Stimulated activated CD4-positive, alpha-beta T cell treated with anti-CD3 and anti-CD28 coated beads, Interleukin-1b, Interleukin-23, amount 100 ng/mL, for 48 hours (primary cell): ENCODE measurements around the gene SH2D3C.
"Not testable (repeated sequence)": the region's sequence is repeated elsewhere in the genome, so short reads cannot be mapped to it uniquely, and the experiment has no call there.

ENCODE experiments used
- DNase-seq: peaks from one replicate; pipeline ENCODE4 v3.0.0-alpha.2; 2020

SH2D3C gene

DNA sequence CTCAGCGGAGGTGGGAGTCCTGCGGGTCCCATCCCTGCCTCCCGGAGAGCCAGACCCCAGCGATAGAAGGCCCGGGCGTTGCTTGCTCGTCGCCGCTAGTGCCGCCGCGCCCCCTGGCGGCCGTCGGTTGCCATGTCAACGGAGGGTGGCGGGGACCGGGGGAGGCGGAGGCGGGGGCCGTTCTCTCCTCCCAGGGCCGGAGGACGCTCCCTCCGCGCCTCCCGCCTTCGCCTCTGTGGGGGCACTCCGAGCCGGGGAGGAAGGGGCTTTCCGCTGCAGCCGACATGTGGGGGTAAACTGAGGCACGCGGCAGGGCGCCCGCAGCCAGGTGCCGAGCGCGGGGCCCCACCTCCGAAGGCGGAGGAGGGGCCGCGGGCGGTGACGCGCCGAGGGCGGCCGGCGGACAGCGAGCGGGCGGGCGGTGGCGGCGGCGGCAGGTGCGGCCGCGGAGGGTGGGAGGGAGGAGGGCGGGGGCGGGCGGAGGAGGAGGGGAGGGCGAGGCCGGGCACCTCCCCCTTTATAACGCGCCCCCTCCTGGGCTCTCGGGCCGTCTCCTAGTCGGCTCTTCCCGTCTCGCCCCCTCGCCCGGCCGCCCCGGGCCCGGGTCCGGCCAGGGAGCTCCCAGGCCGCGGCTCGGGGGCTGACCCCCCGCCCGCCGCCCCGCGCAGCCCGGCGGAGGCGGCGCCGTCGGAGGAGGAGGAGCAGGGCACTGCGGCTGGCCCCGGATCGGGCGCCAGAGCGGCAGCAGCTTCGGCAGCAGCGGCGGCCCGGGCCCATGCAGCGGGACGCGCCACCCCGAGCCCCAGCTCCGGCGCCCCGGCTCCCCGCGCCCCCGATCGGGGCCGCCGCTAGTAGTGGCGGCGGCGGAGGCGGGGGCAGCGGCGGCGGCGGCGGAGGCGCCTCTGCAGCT is 6.8 kb upstream of the SH2D3C start:
- DNase-seq: peak; percentile 89

DNA sequence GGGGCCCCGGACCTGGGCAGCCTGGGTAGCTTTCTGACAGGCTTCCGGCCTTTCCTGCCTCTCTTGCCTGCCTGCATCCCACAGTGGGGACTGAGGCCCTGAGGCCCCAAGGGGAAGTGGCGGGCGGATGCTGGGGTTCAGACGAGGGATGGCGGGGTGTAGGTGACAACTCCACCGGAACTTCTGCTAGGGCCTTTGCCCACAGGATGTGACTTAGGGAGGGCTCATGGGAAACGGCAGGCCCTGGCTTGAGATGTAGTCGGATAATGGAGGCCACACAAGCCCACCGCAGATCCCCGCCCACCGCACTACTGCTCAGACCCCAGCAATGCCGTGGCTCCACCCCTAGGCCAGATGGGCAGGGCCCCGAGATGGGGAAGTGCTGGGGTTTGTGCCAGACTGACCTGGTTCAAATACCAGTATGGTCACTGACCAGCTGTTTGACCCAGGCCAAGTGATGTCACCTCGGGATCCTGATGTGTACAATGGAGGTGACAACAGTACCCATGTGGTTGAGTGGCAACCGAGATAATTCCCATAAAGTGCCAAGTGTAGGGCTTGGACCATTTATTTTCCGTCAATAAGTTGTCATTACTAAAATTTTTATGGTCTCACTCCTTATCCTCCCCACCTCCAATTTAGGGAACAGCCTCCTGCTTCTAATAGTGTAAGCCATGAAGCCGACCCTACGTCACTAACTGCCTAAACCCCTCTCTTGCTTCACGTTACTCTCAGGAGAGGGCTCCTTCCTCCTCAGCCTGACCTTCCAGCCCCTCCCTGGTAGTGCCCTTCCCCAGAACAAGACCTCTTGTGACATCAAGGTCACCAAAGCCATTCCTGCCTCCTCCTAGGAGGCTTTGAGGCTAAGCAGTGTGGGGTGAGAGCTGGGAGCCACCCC is 4.9 kb upstream of the SH2D3C start:
- peak; percentile 68 for DNase-seq

DNA sequence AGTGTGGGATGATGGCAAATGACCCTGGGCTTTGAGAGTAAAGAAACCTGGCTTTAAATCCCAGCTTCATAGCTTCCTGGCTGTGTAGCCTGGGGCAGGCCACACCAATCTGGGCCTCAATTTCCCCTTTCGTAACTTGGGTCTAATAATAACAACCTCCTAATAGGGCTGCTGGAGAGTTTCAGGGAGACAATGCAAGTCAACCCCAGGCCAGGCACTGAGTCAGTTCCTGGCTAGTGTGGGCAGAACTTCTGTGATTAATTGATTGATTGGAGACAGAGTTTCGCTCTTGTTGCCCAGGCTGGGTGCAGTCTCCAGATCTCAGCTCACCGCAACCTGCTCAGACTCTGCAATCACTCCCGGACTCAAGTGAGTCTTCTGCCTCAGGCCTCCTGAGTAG is 3.3 kb upstream of the SH2D3C start:
- no peak for DNase-seq

DNA sequence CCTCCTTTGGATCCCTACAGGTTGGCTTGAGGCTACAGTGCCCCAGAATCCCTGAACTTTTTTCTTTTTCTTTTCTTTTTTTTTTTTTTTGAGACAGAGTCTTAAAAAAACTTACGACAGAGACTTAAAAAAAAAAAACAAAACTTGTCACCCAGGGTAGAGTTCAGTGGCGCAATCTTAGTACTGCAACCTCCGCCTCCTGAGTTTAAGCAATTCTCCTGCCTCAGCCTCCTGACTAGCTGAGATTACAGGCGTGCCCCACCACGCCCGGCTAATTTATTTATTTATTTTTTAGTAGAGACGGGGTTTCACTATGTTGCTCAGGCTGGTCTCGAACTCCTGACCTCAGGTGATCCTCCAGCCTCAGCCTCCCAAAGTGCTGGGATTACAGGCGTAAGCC is 2.4 kb upstream of the SH2D3C start:
- not testable (repeated sequence) for DNase-seq

DNA sequence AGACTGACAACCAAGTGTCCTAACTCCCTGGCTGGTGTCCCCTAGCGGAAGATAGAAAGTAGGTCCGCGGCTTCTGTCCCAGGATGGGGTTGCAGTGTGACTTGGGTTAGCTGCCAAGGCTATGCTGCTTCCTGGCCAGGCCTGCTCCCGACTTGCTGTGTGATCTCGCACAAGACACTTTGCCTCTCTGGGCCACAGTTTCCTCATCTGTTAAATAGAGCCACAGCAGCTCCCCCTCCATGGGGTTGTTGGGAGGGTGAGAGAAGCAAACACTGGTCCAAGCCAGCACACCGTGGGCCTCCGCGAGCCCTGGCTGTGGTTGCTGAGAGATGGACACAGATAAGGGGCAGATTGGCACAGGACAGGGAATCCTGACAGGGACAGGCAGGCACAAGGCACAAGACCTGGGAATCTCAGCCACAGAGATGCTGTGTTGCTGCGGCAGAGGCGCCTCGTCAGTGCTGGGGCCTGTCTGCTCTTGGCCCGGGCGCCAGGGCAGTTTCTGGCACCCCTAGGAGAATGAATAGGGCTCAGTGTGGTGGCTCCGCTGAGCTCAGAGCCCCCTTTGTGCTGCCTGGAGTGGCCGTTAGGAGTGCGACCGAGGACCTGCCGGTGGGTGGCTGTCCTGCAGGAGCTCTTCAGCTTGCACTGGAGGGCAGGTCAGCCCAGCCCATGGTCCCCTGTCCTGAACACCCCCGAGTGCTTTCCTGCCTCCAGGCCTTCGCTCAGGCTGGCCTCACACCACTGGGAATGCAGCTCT is 1.8 kb upstream of the SH2D3C start:
- no peak for DNase-seq

DNA sequence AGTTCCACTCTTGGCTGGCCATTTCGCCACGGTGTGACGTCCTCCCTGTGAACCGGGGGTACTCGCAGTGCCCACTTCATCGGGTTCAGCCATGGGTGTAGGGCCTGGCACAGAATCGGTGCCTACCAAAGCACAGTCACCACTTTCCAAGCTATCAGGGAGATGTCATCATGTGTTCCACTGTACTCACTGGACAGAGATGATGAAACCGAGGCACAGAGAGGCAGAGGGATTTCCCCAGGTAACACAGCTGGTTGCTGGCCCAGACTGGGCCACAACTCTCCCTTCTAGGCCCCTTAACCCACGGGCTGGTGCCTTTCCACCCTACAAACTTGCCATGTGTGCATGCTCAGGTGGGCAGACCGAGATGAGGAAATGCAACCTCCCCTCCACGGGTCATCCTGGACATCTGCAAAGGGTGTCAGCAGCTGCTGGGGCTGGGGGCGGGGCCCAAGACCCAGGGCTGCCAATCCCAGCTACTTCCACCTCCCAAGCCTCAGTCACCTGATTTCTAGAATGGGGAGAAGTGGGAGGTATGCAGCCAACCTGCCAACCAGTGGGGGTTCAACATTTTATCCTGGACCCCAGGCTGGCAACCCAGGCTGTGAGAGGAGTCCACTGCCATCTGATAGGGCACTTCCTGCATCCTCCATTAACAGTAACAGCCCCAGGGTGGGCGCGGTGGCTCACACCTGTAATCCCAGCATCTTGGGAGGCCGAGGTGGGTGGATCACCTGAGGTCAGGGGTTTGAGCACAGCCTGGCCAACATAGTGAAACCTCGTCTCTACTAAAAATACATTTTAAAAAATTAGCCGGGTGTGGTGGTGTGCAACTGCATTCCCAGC is 893 bp upstream of the SH2D3C start:
- peak; percentile 80 for DNase-seq

DNA sequence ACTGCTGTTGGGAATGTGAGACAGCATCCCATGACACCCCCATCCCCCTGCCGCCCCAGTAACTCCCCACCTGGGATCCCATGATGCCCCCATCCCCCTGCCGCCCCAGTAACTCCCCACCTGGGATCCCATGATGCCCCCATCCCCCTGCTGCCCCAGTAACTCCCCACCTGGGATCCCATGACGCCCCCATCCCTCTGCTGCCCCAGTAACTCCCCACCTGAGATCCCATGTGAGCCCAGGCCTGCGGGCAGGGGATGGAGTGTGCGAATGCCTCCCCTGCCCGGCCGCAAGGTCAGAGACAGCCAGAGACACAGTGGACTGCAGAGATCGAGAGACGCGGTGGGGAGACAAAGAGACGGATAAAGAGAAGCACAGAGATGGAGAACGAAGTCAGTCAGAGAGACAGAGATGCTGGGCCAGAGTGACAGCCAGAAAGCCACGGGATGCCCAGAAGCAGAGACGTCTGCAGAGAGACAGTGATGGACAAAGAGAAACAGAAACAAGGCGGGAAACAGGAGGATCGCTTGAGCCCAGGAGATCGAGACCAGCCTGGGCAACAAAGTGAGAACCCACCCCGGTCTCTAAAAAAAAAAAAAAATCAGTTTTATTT is 992 bp downstream of the SH2D3C start:
- no peak for DNase-seq

DNA sequence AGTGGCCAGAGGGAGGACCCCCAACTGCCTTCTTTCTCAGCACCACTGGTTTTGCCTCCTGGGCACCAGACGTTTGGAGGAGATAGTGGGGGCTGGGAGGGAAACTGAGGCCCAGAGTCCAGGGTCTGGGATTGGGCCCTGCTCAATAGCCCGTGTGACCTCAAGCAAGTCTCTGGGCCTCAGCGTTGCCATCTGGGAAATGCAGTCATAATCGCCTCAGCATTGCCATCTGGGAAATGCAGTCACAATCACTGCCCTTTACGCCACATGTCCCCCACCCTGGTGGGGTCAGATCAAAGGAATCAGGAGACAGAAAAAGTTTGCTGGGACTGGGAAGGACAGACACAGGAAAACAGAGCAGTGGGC is 1.6 kb downstream of the SH2D3C start:
- no peak for DNase-seq

DNA sequence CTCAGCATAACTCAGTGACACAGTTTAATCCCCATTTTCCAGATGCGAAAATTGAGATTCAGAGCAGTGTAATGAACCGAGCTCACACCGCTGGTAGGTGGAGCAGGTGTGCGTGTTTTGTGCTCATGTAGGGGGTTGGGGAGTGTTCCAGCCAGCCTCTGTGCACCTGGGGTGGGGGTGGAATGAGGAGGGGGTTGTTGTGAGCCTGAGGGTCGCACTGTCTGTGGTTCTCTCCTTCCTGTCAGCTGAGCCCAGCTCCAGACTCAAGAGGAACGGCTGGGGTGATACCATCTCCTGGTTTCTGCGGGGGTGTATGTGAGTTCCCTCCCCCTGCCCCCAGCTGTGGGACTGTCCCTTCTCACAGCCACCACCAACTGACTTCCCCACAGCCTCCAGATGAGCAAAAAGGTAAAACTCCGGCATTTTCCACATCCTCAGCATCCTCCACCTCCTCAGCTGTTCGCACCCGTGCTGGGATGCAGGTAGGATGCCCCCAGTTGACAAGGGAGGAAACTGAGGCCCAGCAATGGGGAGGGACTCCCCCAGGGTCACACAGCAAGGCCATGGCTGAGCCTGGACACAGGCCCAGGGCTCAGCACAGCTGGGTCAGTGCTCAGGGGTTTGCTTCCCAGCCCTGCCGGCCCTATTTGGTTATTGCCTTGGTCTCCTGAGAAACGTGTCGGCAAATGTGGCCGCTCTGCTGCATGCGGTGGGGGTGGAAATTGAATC is 2.1 kb downstream of the SH2D3C start:
- peak; percentile 73 for DNase-seq

DNA sequence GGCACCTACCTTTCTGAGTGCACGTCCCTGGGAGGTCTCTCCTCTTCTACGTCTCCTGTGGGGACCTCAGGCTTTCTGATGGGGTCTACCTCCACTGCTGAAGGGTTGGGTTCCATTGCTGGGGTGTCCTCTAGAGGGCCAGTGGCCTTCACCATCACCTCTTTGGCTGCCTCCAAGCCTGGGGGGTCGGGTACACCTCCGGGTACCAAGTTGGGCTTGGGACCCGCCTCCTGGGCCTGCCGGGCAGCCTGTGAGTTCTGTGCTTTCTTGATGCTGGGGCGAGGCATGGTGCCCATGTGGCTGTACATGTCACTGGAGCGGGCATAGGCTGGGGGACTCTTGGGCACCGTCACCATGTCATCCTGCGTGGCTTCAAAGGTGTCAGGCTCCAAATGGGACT is 4.5 kb downstream of the SH2D3C start:
- no peak for DNase-seq

DNA sequence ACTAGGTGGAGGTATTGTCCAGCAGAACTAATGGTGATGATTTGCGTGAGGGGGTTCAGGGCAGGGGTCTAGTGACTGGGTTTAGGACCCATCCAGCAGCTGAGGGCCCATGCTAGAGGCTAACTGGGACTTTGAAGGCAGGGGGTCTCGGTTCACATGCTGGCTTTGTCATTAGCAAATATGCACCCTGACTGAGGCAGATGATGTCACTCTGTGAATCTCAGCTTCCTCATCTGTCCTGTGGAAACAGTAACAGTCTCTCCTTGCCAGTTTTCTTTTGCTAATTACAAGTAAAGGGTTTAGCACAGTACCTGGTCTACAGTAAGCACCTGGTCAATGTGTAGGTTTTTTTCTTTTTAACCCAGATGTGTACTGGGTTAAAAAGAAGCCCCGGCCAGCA is 5.2 kb downstream of the SH2D3C start:
- no peak for DNase-seq

DNA sequence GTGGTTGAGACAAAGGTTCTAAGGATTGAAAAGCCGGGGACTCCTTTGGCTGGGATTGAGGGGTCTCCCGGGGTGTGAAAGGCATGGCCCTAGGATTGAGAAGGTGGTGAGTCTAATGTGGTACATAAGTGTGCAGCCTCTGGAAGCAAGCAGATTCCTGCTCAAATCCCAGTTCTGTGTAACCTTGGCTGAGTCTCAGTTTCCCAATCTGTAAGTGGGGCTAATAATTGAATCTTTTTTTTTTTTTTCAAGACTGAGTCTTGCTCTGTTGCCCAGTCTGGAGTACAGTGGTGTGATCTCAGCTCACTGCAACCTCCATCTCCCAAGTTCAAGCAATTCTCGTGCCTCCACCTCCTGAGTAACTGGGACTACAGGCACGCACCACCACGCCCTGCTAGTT is 5.9 kb downstream of the SH2D3C start:
- no peak for DNase-seq

DNA sequence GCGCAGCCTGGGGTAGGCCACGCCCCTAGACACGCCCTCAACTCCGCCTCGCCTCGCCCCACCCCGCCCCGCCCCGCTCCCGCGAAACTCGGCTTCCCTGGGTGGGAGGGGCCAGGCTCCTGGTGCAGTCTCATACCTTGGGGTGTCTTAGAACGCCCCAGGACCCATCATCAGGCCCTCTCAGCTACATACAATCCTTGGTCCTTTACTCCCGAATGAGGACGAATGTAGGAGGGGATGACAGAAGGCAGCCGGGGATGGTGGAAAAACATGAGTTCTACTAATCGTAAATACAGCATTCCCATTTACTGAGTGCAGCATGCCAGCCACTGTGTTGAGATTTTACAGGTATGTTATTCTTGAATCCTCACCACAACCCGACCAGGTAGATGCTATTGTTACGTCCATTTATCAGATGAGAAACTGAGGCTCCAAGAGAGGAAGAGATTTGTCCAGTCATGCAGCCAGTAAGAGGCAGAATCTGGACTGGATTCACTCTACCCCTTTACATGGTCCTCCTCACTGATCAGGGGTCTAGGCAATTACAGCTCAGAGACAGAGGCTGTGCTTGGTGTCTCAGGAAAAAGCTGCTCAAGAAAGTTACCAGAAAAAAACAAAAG is 6.8 kb downstream of the SH2D3C start:
- no peak for DNase-seq

DNA sequence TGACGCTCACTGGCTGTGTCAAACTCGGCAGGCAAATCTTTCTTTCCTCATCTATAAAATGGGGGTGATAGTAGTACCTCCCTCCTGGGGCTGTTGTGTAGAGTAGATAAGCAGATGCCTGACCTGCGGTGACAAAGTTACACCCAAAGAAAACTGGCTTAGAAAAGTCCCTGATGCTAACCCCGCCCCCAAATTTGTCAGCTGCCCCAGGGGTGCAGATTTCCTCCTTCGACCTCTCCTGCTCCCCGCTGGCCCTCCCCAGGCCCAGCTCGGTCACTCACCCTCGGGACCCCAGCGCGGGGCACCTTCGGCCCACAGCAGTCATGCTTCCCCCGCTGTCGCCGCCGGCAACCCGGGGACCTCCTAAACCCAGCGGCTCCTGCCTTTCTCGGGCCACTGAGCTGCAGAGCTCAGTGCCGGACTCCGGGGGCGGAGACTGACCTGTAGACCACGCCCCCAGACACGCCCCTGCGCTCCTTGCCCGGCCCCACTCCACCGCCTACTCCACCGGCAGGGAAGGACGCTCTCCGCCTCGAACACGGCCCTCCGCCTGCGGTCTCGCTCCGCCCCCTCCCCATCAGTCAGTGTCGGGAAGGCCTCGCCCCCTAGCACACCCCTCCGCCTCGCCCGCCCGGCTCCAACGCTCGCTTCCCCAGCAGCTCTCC is 7.4 kb downstream of the SH2D3C start:
- DNase-seq: peak; percentile 98

DNA sequence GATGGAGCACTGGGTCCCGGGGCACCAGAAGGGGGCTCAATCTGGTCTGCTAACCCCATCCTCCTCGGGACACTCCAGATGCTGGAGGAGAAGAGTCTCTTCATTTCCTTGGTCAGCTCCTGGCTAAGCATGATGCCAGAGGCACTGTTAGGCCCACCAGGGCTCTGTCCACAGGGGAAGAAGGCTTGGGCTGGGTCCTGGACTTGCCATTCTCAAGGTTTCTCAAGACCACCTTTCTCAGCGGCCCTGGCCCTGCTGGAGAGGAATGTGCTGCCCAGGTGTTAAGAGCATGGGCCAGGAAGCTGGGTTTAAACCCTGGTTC is 7.9 kb downstream of the SH2D3C start:
- DNase-seq: no peak

DNA sequence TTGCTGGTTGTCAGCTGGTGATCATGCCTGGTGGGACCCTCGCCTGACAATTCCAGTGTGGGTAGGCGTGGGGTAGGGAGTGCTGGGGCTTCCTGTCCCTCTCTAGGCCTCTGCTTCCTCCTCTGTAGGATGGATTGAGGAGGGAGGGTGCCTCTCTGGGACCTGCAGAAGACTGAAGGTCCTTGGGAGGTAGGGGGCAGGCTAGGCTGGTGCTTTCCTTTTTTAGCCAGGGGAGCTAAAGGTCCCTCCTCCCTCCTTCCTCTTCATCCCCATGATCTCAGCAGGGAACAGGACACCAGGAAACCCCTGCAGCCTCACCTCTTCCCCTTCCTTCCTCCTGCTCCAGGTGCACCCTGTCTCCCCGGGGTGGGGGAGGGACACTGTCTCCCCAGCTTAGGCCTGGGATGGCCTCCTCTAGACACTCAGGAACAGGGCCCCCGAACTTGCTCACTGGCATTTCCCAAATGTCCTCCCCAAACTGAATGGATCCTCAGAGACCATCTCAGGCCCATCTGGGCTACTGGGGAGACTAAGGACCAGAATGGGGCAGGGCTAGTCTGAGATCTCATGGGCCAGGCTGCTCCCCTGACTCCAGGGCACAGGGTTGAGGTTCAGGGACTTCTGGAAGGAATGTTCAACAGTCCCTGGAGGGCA is 8.4 kb downstream of the SH2D3C start:
- no peak for DNase-seq

DNA sequence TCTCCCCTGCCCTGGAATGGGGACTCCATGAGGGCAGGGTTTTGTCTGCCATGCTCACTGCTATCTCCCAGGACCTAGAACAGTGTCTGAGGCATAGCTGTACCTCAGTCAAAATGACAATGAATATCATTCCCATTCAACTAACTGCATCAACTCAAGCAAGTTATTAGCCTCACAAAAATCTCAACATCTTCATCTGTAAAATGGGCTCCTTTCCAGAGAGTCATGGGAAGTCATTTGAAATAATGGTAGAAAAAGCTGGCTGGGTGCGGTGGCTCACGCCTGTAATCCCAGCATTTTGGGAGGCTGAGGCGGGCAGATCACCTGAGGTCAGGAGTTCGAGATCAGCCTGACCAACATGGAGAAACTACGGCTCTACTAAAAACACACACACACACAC is 9.4 kb downstream of the SH2D3C start:
- no peak for DNase-seq

DNA sequence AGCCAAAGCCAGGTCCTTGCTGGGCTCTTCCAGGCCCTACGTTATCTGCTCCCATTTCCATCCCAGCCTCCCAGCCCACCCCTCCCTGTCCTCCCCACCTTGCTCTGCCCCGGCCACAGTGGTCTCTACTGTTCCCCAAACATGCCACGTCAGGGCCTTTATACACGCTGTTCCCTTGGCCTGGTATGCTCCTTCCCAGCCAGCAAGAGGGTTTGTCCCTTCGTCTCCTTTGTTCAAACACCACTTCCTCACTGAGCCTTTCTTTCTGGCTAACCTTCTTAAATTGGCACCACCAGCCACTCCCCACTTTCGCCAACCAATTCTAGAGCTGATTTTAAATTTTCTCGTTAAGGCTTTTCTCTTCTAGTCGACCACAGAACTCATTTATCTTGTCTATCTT is 9.8 kb downstream of the SH2D3C start:
- DNase-seq: no peak

DNA sequence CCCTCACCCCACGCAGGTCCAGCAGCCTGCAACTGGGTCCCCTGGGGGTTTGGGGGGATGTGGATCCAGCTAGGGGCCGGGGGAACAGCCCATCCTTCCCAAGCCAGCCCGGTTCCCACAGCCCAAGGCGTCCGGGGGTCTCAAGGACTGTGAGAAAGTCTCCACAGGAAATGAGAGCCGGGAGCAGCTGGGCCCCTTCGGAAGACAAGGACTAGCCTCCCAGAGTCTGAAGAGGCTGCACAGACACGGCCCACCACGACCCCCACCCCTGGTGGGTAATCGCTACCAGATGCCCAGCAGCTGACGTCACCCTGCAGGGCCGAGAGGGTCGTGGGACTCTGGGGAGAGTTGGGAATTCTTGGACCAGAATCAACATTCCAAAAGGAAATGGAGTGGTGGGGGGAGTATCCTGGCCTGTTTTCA is 10.5 kb downstream of the SH2D3C start:
- DNase-seq: no peak

DNA sequence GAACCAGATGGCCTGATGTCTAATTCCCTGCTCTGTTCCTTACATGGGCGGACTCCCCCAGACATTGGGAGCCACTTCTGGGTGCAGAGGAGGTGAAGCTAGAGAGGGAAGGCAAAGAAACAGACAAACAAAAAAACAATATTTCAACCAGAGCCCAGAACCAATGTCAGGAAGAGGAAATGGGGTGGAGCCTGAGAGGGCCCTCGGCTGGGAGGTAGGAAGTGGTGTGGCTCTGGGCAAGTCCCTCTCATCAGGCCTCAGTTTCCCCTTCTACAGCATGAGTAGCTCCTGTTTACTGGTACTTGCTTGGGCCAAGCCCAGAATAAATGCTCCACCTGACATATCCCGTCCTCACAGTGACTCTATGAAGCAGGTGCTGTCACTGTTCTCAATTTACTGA is 11.1 kb downstream of the SH2D3C start:
- DNase-seq: no peak
